Ovary (tissue), 9 donors: Measurements from ENCODE around the gene C18orf54. TPM values are rescaled to one million over a fixed set of nuclear protein-coding genes. Genes with fewer than 3 reads are reported as not detected.

Experiments used
- DNase-seq, 5 donors: peaks; one replicate each; pipeline ENCODE4 v3.0.0-alpha.2; 2019 to 2020
- H3K27ac ChIP-seq, 2 donors: fragments of 200-600 bp; one replicate each; pipeline versions ENCODE4 v1.5.1 to v1.8.0; 2019 to 2022
- H3K27me3 ChIP-seq: fragments of 200-600 bp; one replicate; pipeline ENCODE4 v1.8.0; 2022
- H3K36me3 ChIP-seq: fragments of 200-600 bp; sonication (generic); one replicate; pipeline ENCODE4 v1.5.1; 2019
- H3K4me1 ChIP-seq: one replicate; pipeline ENCODE4 v1.8.1; 2013; ENCODE audit warnings: mild to moderate bottlenecking, moderate library complexity; ENCODE audit not compliant: insufficient read depth
- H3K4me3 ChIP-seq: fragments of 200-600 bp; sonication (generic); one replicate; pipeline ENCODE4 v1.5.1; 2017
- H3K9me3 ChIP-seq, 2 donors: fragments of 200-600 bp in 1 of 2; sonication (generic) in 1 of 2; one replicate each; pipeline versions ENCODE4 v1.5.1 to v1.8.1; 2013 to 2019; ENCODE audit warnings: mild to moderate bottlenecking in 1 of 2, moderate library complexity in 1 of 2
- EP300 ChIP-seq: sonication (generic); formaldehyde crosslinking; IDR thresholded peaks from one replicate; pipeline ENCODE4 v1.6.1; 2017; ENCODE audit warnings: antibody characterized with exemption
- POLR2A ChIP-seq: fragments of 450-650 bp; IDR thresholded peaks from one replicate; pipeline ENCODE4 v1.6.1; 2017; ENCODE audit warnings: antibody characterized with exemption, mild to moderate bottlenecking, moderate library complexity
- WGBS, 3 donors: extraction: QIAGEN DNeasy Blood & Tissue Kit in 1 of 3; methylation state at CpG; one replicate each; pipeline versions ENCODE4 v1.1.5 to v1.1.7; 2013 to 2017; 5-methylcytosine and 5-hydroxymethylcytosine counted together
- intact Hi-C, 4 donors: fragments of 100-400 bp; cut with DNase I; formaldehyde crosslinking; loops; one replicate each; pipeline versions ENCODE4 v1.11.0 to v1.15.1; 2022 to 2023
- polyA plus RNA-seq, 2 donors: library from polyadenylated mRNA; stranded (reverse); fragments of 200-250 nt in 1 of 2; fragments of 350-450 nt in 1 of 2; fragmentation: Illumina TruSeq in 1 of 2; extraction: RNeasy Lipid Tissue Mini Kit (QIAGEN cat#74804) in 1 of 2; gene quantifications; one replicate each; pipeline ENCODE4 v1.2.3, GENCODE V29; 2013 to 2014
- small RNA-seq: library from RNA; depleted of rRNA; stranded (forward); fragments of <200 nt; gene quantifications from one replicate; pipeline ENCODE3, GENCODE V24; 2016
- total RNA-seq, 7 donors: library from RNA; depleted of rRNA in 2 of 7; stranded (reverse); fragments of >200 nt in 2 of 7; fragmentation: NEBNext Ultra II Directional in 3 of 7; extraction: Animal tissue kit (Norgen Biotek cat#: 25700) in 3 of 7; gene quantifications; one replicate each; pipeline versions ENCODE4 v1.1.0 to v1.2.4, GENCODE V29; 2016 to 2023
- TF ChIP-seq, protein P1 (sequence below), 3 donors: fragments of 450-650 bp in 2 of 3; fragments of 200-600 bp in 1 of 3; IDR thresholded peaks; one replicate each; pipeline versions ENCODE4 v1.5.1 to v1.8.0; 2016 to 2022; ENCODE audit warnings: antibody characterized with exemption in 3 of 3, mild to moderate bottlenecking in 1 of 3
- donor health status: DM: no; HTN: no; CAD: no; lungs with moderate emphysema.
- donor health status: DM: no; HTN: no; CAD: no.
- donor health status: Bipolar disorder and iron deficiency.
- donor health status: DM: yes; HTN: yes; CAD: no.
- donor health status: DM: no; HTN: no; CAD: no.
- donor health status: DM: yes; HTN: yes; CAD: no.

Gene C18orf54
- total and polyA plus RNA-seq, 9 donors = 0.87 to 2.5 (median 1.8) TPM

DNA sequence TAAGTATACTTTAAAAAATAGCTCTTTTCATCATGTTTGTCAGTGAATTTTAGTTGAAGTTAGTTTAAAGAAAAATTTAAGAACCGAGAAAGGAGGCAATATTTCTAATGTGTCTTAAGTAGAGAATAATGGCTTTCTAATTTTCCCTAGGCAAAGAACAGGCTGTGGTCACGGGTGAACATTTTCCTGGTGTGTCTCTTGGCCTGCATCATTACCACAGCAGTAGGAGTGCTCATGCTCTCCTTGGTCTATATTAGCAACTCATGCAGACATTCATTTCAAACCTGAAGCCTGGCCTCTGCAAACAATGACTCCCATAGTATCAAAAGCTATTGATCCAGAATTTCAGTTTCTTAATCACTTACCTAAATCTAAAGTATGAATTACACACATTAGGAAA, 57.4 kb downstream of the C18orf54 start:
- TF ChIP-seq, protein P1, sequence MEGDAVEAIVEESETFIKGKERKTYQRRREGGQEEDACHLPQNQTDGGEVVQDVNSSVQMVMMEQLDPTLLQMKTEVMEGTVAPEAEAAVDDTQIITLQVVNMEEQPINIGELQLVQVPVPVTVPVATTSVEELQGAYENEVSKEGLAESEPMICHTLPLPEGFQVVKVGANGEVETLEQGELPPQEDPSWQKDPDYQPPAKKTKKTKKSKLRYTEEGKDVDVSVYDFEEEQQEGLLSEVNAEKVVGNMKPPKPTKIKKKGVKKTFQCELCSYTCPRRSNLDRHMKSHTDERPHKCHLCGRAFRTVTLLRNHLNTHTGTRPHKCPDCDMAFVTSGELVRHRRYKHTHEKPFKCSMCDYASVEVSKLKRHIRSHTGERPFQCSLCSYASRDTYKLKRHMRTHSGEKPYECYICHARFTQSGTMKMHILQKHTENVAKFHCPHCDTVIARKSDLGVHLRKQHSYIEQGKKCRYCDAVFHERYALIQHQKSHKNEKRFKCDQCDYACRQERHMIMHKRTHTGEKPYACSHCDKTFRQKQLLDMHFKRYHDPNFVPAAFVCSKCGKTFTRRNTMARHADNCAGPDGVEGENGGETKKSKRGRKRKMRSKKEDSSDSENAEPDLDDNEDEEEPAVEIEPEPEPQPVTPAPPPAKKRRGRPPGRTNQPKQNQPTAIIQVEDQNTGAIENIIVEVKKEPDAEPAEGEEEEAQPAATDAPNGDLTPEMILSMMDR (IDR thresholded peaks at IDR 0.05) = no peak
- no peak for TF ChIP-seq EP300
- TF ChIP-seq POLR2A = no peak
- Histone ChIP-seq H3K9me3 (no peaks in the 10 kb centered on the region), H3K36me3 (no peaks in the 10 kb centered on the region), H3K27me3 (no peaks in the 10 kb centered on the region), H3K27ac (no peak overlapping the region), H3K4me3 (no peak overlapping the region), H3K4me1 (no peaks in the 10 kb centered on the region)
- WGBS, 3 donors = 78 to 83% (median 83%) methylated on average over 2 of the region's 2 CpGs
- intact Hi-C loops = no loop called here
- DNase-seq = no peak

DNA sequence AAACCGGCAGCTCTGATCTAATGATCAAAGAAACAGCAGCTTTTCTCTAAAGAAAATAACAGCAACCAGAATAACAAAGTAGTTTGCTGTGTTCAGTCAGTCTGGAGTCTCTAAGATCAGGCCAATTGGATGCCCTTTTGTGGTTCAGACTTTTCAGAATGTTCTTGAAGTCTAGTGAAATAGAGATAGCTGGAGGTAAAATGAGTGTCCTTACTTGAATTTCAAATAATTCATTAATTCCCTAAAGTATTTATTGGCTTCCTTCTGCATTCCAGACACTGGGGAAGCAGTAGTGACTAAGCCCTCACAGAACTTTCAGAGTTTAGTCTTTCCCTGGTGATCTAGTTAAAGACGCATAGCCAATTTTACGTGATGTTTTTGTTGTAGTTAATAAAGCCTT, 58.7 kb downstream of the C18orf54 start:
- Histone ChIP-seq H3K27me3 (no peaks in the 10 kb centered on the region), H3K4me1 (no peaks in the 10 kb centered on the region), H3K36me3 (no peaks in the 10 kb centered on the region), H3K9me3 (no peaks in the 10 kb centered on the region), H3K4me3 (no peak overlapping the region), H3K27ac (no peak overlapping the region)
- TF ChIP-seq, protein P1 (IDR thresholded peaks at IDR 0.05) = no peak
- TF ChIP-seq EP300 (no peak), POLR2A (no peak)
- no peak for DNase-seq
- WGBS, 3 donors = 4 to 14% (median 6%) methylated on average over 3 of the region's 3 CpGs
- intact Hi-C loops = no loop called here

DNA sequence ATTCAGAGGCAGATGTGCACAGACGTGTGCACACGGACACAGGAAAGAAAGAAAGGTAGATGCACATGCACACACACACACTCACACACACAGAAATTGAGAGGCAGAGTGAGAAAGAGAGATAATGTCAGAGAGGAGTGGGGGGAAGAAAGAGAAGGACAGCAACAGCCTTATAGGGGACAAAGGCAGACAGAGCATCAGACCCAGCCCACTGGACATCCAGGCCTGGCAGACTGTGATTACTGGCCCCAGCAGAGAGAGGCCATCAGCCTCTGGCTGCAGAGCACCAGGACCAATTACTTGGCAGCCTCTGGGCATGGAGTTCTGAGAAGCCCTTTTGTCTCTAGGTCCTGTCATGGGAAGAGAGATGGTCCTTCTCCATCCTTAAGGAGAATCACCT, 66.1 kb downstream of the C18orf54 start:
- no peaks in the 10 kb centered on the region for H3K9me3 ChIP-seq
- 36 to 67% (median 43%) methylated on average over 2 of the region's 2 CpGs for WGBS, 3 donors
- DNase-seq = no peak
- no peak for TF ChIP-seq EP300
- no peak for TF ChIP-seq POLR2A
- TF ChIP-seq, protein P1 (IDR thresholded peaks at IDR 0.05) = no peak
- no peak overlapping the region for H3K4me3 ChIP-seq
- H3K36me3 ChIP-seq = no peaks in the 10 kb centered on the region
- intact Hi-C loops = no loop called here
- H3K4me1 ChIP-seq = no peaks in the 10 kb centered on the region
- H3K27ac ChIP-seq = no peak overlapping the region
- no peaks in the 10 kb centered on the region for H3K27me3 ChIP-seq

DNA sequence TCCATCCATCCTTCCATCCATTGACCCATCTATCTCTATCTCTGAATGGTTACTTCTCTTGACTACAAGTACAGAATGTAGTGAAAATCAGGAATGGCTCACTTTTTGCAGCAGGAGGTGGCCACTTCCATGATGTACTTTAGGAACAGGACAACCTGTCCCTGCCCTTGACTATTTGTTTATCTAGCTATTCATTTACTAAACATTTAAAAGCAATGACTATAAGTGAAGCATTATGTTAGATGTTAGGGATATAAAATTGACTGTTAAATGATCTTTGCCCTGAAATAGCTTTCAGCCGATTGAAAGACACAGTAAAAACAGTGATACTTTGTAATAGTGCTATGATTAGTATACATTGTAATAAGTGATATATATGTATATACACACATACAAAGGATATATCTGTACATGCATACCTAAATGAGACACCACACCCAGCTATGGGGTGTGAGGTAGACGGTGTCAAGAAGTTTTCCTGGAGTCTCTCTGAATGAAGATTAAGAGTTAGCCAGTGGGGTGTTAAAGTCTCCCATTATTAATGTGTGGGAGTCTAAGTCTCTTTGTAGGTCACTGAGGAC, 68.5 kb downstream of the C18orf54 start:
- Histone ChIP-seq H3K4me3 (no peak overlapping the region), H3K27ac (no peak overlapping the region), H3K9me3 (no peaks in the 10 kb centered on the region), H3K4me1 (no peaks in the 10 kb centered on the region), H3K27me3 (no peaks in the 10 kb centered on the region), H3K36me3 (no peaks in the 10 kb centered on the region)
- intact Hi-C loops = no loop called here
- DNase-seq = no peak
- WGBS, 3 donors = 79 to 90% (median 86%) methylated on average over 2 of the region's 2 CpGs
- TF ChIP-seq POLR2A = no peak
- TF ChIP-seq EP300 = no peak
- TF ChIP-seq, protein P1 (IDR thresholded peaks at IDR 0.05) = no peak

Small RNA genes within 50 kb of the gene (small RNA-seq; reads per million reads assigned to genes)
- not detected for gene SNRPGP2

Other genes starting within 250 kb of the C18orf54 start
- gene MBD2, start 133.2 kb upstream of the C18orf54 start, total RNA-seq = 10 to 100 TPM; 21.9 to 59.0 (median 45.0) TPM
- gene MBD2, start 133.2 kb upstream of the C18orf54 start, polyA plus RNA-seq = 10 to 100 TPM; 27.3 to 54.4 TPM
- gene POLI, start 88.4 kb upstream of the C18orf54 start, total RNA-seq = 10 to 100 TPM; 22.7 to 65.5 (median 47.5) TPM
- 10 to 100 TPM; 15.4 to 19.2 TPM for gene POLI, start 88.4 kb upstream of the C18orf54 start, polyA plus RNA-seq
- gene STARD6, start within 50 bp of the C18orf54 start, total RNA-seq = not detected
- gene STARD6, start within 50 bp of the C18orf54 start, polyA plus RNA-seq = not detected
- not detected for gene DYNAP, start 233.3 kb downstream of the C18orf54 start, total RNA-seq
- gene DYNAP, start 233.3 kb downstream of the C18orf54 start, polyA plus RNA-seq = not detected